Loucy (cell line): ENCODE results near the gene ATXN7L1.

ENCODE experiments used
- H2AFZ ChIP-seq: fragments of 200-600 bp; sonication (generic); 2 replicates; pipeline ENCODE4 v1.6.0; 2016; ENCODE audit warnings: antibody characterized with exemption, mild to moderate bottlenecking, low read length, moderate library complexity
- H3F3A ChIP-seq: fragments of 200-600 bp; 2 replicates; pipeline ENCODE4 v1.6.0; 2016; ENCODE audit warnings: antibody characterized with exemption, low read depth, mild to moderate bottlenecking
- H3K27me3 ChIP-seq: fragments of 200-600 bp; sonication (generic); 2 replicates; pipeline ENCODE4 v1.6.1; 2014; ENCODE audit warnings: low read length, mild to moderate bottlenecking; ENCODE audit not compliant: insufficient read depth, poor library complexity, severe bottlenecking
- H3K36me3 ChIP-seq: fragments of 200-600 bp; sonication (generic); 2 replicates; pipeline ENCODE4 v1.6.1; 2016; ENCODE audit warnings: low read length; ENCODE audit not compliant: insufficient read depth
- H3K4me1 ChIP-seq: fragments of 200-600 bp; sonication (generic); 2 replicates; pipeline ENCODE4 v1.5.1; 2014; ENCODE audit warnings: low read length, mild to moderate bottlenecking; ENCODE audit not compliant: insufficient read depth, poor library complexity, severe bottlenecking
- H3K4me2 ChIP-seq: fragments of 200-600 bp; sonication (generic); 2 replicates; pipeline ENCODE4 v1.6.0; 2014; ENCODE audit warnings: antibody characterized with exemption, low read length, low read depth, mild to moderate bottlenecking; ENCODE audit not compliant: poor library complexity, severe bottlenecking
- H3K4me3 ChIP-seq: fragments of 200-600 bp; sonication (generic); 2 replicates; pipeline ENCODE4 v1.5.1; 2014; ENCODE audit warnings: low read length, mild to moderate bottlenecking, mixed read lengths; ENCODE audit not compliant: poor library complexity, severe bottlenecking
- H3K79me2 ChIP-seq: fragments of 200-600 bp; sonication (generic); 2 replicates; pipeline ENCODE4 v1.6.1; 2014; ENCODE audit warnings: low read length; ENCODE audit not compliant: insufficient read depth
- H3K9ac ChIP-seq: fragments of 200-600 bp; sonication (generic); 2 replicates; pipeline ENCODE4 v1.6.0; 2014; ENCODE audit warnings: mild to moderate bottlenecking, low read depth, low read length, moderate library complexity; ENCODE audit not compliant: poor library complexity, severe bottlenecking
- H3K9me2 ChIP-seq: fragments of 200-600 bp; sonication (generic); replicated peaks from 2 replicates; pipeline ENCODE4 v1.6.1; 2016; ENCODE audit warnings: low read depth, low read length, mixed read lengths
- H3K9me3 ChIP-seq: fragments of 200-600 bp; sonication (generic); 2 replicates; pipeline ENCODE4 v1.6.1; 2014; ENCODE audit warnings: mild to moderate bottlenecking, antibody characterized with exemption, low read length, low read depth; ENCODE audit not compliant: insufficient read depth
- H4K20me1 ChIP-seq: fragments of 200-600 bp; sonication (generic); 2 replicates; pipeline ENCODE4 v1.6.0; 2014; ENCODE audit warnings: antibody characterized with exemption, low read length, mild to moderate bottlenecking; ENCODE audit not compliant: insufficient read depth, poor library complexity, severe bottlenecking
- EZH2phosphoT487 ChIP-seq: fragments of 200-600 bp; IDR thresholded peaks from 2 replicates; pipeline ENCODE4 v1.6.1; 2018; ENCODE audit warnings: antibody characterized with exemption, mild to moderate bottlenecking, moderate library complexity, borderline replicate concordance
- TF ChIP-seq, protein P1 (sequence below): fragments of 200-600 bp; sonication (generic); conservative IDR thresholded peaks from 2 replicates; pipeline ENCODE4 v1.5.1; 2014; ENCODE audit warnings: mild to moderate bottlenecking, antibody characterized with exemption, low read length

Gene ATXN7L1

DNA sequence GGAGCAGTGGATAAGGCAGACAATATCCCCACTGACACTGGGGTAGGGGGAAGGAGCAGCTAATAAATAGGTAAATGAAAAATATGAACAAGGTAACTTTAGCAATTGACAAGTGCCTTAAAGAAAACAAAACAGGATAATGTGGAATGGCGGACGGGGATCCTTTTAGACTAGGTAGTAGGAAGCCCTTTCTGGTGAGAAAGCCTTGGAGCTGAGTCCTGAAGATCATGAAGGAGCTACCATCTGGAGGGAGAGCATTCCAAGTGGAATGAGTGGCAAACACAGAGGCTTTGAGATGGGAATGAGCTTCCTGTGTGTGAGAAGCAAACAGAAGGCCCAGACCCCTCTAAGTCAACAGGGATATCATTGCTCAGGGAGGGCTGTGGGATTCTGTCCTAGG is 16.0 kb upstream of the ATXN7L1 start:
- Histone ChIP-seq H3K9me3 (no peaks in the 10 kb centered on the region), H2AFZ (no peak overlapping the region), H3K27me3 (no peaks in the 10 kb centered on the region), H3K9ac (no peak overlapping the region), H3K36me3 (no peaks in the 10 kb centered on the region), H3K4me2 (no peak overlapping the region), H3F3A (no peaks in the 10 kb centered on the region), H3K4me1 (no peaks in the 10 kb centered on the region), H3K79me2 (no peaks in the 10 kb centered on the region), H3K9me2 (no peaks in the 10 kb centered on the region), H4K20me1 (no peaks in the 10 kb centered on the region), H3K4me3 (no peak overlapping the region)
- TF ChIP-seq, protein P1, sequence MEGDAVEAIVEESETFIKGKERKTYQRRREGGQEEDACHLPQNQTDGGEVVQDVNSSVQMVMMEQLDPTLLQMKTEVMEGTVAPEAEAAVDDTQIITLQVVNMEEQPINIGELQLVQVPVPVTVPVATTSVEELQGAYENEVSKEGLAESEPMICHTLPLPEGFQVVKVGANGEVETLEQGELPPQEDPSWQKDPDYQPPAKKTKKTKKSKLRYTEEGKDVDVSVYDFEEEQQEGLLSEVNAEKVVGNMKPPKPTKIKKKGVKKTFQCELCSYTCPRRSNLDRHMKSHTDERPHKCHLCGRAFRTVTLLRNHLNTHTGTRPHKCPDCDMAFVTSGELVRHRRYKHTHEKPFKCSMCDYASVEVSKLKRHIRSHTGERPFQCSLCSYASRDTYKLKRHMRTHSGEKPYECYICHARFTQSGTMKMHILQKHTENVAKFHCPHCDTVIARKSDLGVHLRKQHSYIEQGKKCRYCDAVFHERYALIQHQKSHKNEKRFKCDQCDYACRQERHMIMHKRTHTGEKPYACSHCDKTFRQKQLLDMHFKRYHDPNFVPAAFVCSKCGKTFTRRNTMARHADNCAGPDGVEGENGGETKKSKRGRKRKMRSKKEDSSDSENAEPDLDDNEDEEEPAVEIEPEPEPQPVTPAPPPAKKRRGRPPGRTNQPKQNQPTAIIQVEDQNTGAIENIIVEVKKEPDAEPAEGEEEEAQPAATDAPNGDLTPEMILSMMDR, result no peak
- no peak for TF ChIP-seq EZH2phosphoT487

DNA sequence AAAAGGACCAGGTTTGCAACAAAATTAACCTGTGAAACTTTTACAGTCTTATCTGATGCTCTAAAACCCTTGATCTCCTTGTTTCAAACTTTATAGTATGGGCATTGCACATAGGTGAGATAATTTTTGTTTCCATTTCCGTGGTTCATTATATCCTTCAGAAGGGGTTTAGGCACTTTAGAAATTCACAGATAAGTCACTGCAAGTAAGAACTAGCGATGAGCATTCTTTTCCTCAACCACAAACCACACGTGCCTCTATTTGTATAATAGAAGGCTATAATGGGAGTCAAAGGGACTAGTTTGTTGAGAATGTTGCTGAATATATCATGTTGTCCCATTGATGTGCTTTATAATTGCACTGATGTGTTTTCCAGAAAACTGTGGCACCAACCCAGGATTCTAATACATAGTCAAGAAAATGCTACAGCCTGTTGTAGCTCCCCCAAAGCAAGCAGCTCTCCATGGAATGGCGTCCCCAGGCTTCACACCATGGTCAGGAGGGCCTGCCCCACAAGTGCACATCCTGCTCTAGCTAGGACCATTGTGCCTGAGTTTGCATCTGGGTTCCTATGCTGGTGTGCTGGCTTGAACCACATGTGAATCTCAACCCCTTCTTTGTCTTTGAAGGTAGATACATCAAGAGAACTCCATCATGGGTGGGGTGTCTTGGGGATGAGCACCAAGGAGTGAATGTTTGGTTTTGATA is 14.0 kb upstream of the ATXN7L1 start:
- Histone ChIP-seq H3K9me2 (no peaks in the 10 kb centered on the region), H3K27me3 (no peaks in the 10 kb centered on the region), H3K9me3 (no peaks in the 10 kb centered on the region), H3K79me2 (no peaks in the 10 kb centered on the region), H3K4me2 (no peak overlapping the region), H2AFZ (no peak overlapping the region), H3F3A (no peaks in the 10 kb centered on the region), H3K4me3 (no peak overlapping the region), H3K36me3 (no peaks in the 10 kb centered on the region), H3K9ac (no peak overlapping the region), H4K20me1 (no peaks in the 10 kb centered on the region), H3K4me1 (no peaks in the 10 kb centered on the region)
- TF ChIP-seq EZH2phosphoT487, result no peak
- TF ChIP-seq, protein P1, result no peak

DNA sequence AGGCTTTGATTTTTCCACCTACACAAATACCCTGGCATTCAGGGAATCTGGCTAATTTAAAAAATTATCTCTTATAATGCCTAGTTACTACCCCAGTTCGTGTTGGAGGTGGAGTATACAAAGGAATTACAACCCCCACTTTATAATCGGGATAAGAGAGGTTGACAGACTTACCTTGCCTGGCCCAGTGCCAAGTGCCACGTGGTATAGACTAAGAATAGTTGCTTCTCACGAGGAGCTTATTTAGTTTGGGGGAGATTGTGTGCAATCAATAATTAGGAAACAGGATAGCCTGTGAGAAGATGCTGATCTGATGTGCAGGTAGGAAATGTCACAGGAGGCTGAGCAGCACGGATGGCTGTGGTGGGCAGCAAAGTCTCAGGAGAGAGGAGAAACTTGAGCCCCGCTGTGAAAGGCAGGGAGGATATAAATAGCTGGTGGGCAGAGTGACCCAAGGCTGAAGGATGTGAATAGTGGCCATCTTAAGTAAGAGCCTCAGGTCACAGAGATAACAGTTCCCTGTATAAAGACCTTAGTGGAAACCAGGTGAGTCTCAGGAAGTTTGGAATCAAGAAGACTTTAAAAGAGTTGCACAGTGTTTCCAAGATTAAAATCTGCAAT is 11.3 kb upstream of the ATXN7L1 start:
- H3K9me3 ChIP-seq, result no peaks in the 10 kb centered on the region
- no peak overlapping the region for H2AFZ ChIP-seq
- H3K4me1 ChIP-seq, result no peaks in the 10 kb centered on the region
- H3F3A ChIP-seq, result no peaks in the 10 kb centered on the region
- H3K36me3 ChIP-seq, result no peaks in the 10 kb centered on the region
- no peaks in the 10 kb centered on the region for H3K27me3 ChIP-seq
- no peak overlapping the region for H3K9ac ChIP-seq
- H3K4me2 ChIP-seq, result no peak overlapping the region
- no peaks in the 10 kb centered on the region for H4K20me1 ChIP-seq
- TF ChIP-seq EZH2phosphoT487, result no peak
- no peaks in the 10 kb centered on the region for H3K9me2 ChIP-seq
- no peaks in the 10 kb centered on the region for H3K79me2 ChIP-seq
- no peak overlapping the region for H3K4me3 ChIP-seq

DNA sequence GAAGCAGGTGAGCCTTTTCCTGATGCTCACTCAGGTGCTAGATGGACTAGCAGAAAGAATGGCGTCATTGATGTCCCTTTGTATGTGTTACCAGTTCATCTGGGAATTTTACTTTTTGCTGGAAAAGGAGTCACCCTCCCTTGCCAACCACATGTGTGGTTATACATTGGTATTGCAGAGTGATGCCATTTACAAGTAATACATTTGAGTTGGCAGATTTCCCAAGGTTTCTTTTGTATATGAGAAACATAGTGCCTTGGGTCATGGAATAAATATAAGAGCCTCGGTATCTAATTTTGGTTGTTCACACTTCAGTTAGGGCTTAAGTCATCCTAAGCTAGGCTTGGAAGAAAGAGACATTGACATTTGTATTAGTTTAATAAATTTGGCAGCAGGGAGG is 10.4 kb upstream of the ATXN7L1 start:
- Histone ChIP-seq H4K20me1 (no peaks in the 10 kb centered on the region), H3K9me3 (no peaks in the 10 kb centered on the region), H3F3A (no peaks in the 10 kb centered on the region), H3K36me3 (no peaks in the 10 kb centered on the region), H3K4me3 (no peak overlapping the region), H3K79me2 (no peaks in the 10 kb centered on the region), H3K4me1 (no peaks in the 10 kb centered on the region), H3K9ac (no peak overlapping the region), H2AFZ (no peak overlapping the region), H3K9me2 (no peaks in the 10 kb centered on the region), H3K4me2 (no peak overlapping the region), H3K27me3 (no peaks in the 10 kb centered on the region)
- TF ChIP-seq, protein P1, result no peak
- no peak for TF ChIP-seq EZH2phosphoT487
